Measurements from ENCODE around the gene PCDHGB4.

Gene PCDHGB4

DNA sequence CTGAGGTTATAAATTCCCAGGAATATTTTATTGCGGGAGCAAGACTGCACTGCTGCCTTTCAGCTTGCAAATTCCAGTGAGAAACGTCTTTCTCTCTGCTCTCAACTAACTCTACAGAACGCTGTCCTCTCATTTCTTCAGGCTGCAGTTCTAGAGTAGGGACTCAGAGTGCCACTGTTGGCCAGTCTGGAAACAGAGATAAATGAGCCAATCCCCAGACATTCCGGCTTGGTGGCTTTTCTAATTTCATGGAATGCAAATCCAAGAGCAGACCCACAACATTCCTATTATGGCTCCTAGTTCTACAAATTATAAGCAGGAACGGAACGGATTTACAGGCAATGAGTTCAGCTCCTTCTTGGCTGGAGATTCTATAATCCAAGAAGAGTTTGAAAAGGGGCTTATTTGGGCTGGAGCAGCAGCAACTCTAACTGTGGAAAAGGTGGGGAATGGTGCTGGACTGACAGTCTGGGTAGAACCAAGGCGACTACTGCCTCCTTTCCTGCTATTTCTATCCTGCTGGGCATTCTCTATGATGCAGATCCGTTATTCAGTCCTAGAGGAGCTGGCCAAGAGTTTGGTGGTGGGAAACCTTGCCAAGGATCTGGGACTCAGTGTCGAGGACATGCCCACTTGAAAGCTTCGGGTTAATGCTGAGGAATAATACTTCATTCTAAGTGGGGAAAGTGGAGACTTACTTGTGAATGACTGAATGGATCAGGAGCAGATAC lies 52.1 kb downstream of the PCDHGB4 start:
- FAIRE-seq (no peak), DNase-seq (ENCODE audit: insufficient read length, low spot score) (no peak)
- TF ChIP-seq, protein P1, sequence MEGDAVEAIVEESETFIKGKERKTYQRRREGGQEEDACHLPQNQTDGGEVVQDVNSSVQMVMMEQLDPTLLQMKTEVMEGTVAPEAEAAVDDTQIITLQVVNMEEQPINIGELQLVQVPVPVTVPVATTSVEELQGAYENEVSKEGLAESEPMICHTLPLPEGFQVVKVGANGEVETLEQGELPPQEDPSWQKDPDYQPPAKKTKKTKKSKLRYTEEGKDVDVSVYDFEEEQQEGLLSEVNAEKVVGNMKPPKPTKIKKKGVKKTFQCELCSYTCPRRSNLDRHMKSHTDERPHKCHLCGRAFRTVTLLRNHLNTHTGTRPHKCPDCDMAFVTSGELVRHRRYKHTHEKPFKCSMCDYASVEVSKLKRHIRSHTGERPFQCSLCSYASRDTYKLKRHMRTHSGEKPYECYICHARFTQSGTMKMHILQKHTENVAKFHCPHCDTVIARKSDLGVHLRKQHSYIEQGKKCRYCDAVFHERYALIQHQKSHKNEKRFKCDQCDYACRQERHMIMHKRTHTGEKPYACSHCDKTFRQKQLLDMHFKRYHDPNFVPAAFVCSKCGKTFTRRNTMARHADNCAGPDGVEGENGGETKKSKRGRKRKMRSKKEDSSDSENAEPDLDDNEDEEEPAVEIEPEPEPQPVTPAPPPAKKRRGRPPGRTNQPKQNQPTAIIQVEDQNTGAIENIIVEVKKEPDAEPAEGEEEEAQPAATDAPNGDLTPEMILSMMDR (IDR thresholded peaks at IDR 0.05; ENCODE audit: insufficient read depth, missing control alignments): no peak

Measured in D721Med (cell line).